Measurements from ENCODE around the gene NDUFV1. TPM values are rescaled to one million over a fixed set of nuclear protein-coding genes. Genes with fewer than 3 reads are reported as not detected.
"Not testable (repeated sequence)": the region's sequence is repeated elsewhere in the genome, so short reads cannot be mapped to it uniquely, and the experiment has no call there.

Gene NDUFV1
- total RNA-seq, 3 donors from 2014 or later = 159 to 222 (median 186) TPM

- H3K4me1 ChIP-seq = peaks cover 3 to 5% of the 10 kb centered on the region in 2 donors
- H3K9me3 ChIP-seq = no peaks in the 10 kb centered on the region
- no peaks in the 10 kb centered on the region for H3K36me3 ChIP-seq
- intact Hi-C loops (cut with DNase I; ENCODE audit: low total_unique reads) = no loop called here
- no peak for TF ChIP-seq POLR2A (IDR thresholded peaks at IDR 0.05)
- TF ChIP-seq POLR2AphosphoS5 (IDR thresholded peaks at IDR 0.05) = no peak
- DNase-seq (ENCODE audit: low spot score in 2 of 2) = no peak
- H3K4me3 ChIP-seq = no peak overlapping the region
- no peak overlapping the region for H3K27ac ChIP-seq
- H3K27me3 ChIP-seq = no peaks in the 10 kb centered on the region
Observed at GRCh38 chr11:67586568-67587250, 20.0 kb upstream of the NDUFV1 start.

- H3K27ac ChIP-seq = no peak overlapping the region
- no peaks in the 10 kb centered on the region for H3K27me3 ChIP-seq
- no peak overlapping the region for H3K4me3 ChIP-seq
- H3K36me3 ChIP-seq = no peaks in the 10 kb centered on the region
- intact Hi-C loops (cut with DNase I; ENCODE audit: low total_unique reads) = no loop called here
- no peaks in the 10 kb centered on the region for H3K9me3 ChIP-seq
- H3K4me1 ChIP-seq = no peaks in the 10 kb centered on the region
- no peak for TF ChIP-seq POLR2A (IDR thresholded peaks at IDR 0.05)
- DNase-seq (ENCODE audit: low spot score in 2 of 2) = no peak
Observed at GRCh38 chr11:67588136-67588503, 18.6 kb upstream of the NDUFV1 start.

- DNase-seq (ENCODE audit: low spot score in 2 of 2); H3K27ac ChIP-seq; H3K4me3 ChIP-seq; H3K36me3 ChIP-seq; intact Hi-C loops (cut with DNase I; ENCODE audit: low total_unique reads); H3K9me3 ChIP-seq; H3K27me3 ChIP-seq; H3K4me1 ChIP-seq: not testable (repeated sequence)
Observed at GRCh38 chr11:67588899-67589415, 17.8 kb upstream of the NDUFV1 start.

GRCh38 chr11:67592880-67593564 is 13.7 kb upstream of the NDUFV1 start:
- Histone ChIP-seq H3K27ac (no peak overlapping the region), H3K9me3 (no peaks in the 10 kb centered on the region), H3K27me3 (no peaks in the 10 kb centered on the region), H3K4me1 (no peaks in the 10 kb centered on the region), H3K36me3 (no peaks in the 10 kb centered on the region), H3K4me3 (no peak overlapping the region)
- no peak for TF ChIP-seq CTCF (IDR thresholded peaks at IDR 0.05)
- TF ChIP-seq POLR2A (IDR thresholded peaks at IDR 0.05) = no peak
- no peak for TF ChIP-seq POLR2AphosphoS5 (IDR thresholded peaks at IDR 0.05)
- intact Hi-C loops (cut with DNase I; ENCODE audit: low total_unique reads) = no loop called here
- DNase-seq (ENCODE audit: low spot score in 2 of 2) = no peak

GRCh38 chr11:67593565-67593905 is 13.2 kb upstream of the NDUFV1 start:
- intact Hi-C loops (cut with DNase I; ENCODE audit: low total_unique reads) = no loop called here
- Histone ChIP-seq H3K36me3 (no peaks in the 10 kb centered on the region), H3K27me3 (no peaks in the 10 kb centered on the region), H3K4me1 (no peaks in the 10 kb centered on the region), H3K4me3 (no peak overlapping the region), H3K9me3 (no peaks in the 10 kb centered on the region), H3K27ac (no peak overlapping the region)
- TF ChIP-seq POLR2AphosphoS5 (IDR thresholded peaks at IDR 0.05) (no peak), POLR2A (IDR thresholded peaks at IDR 0.05) (no peak), CTCF (IDR thresholded peaks at IDR 0.05) (no peak)
- no peak for DNase-seq (ENCODE audit: low spot score in 2 of 2)

- no peak for DNase-seq (ENCODE audit: low spot score in 2 of 2)
- Histone ChIP-seq H3K27ac (no peak overlapping the region), H3K4me1 (no peaks in the 10 kb centered on the region), H3K4me3 (no peak overlapping the region), H3K36me3 (no peaks in the 10 kb centered on the region), H3K9me3 (no peaks in the 10 kb centered on the region), H3K27me3 (no peaks in the 10 kb centered on the region)
- intact Hi-C loops (cut with DNase I; ENCODE audit: low total_unique reads) = no loop called here
- TF ChIP-seq POLR2A (IDR thresholded peaks at IDR 0.05) (no peak), CTCF (IDR thresholded peaks at IDR 0.05) (no peak), POLR2AphosphoS5 (IDR thresholded peaks at IDR 0.05) (no peak)
Observed at GRCh38 chr11:67594480-67594879, 12.3 kb upstream of the NDUFV1 start.

All from breast epithelium (tissue), 4 donors.